GM12801 (cell line): ENCODE measurements around the gene ELAVL4.

ENCODE experiments used
- TF ChIP-seq, protein P1 (sequence below): IDR thresholded peaks from one replicate; pipeline ENCODE4 v1.5.1; 2011; ENCODE audit warnings: control low read depth; ENCODE audit not compliant: insufficient read length; ENCODE audit errors: extremely low read depth

ELAVL4 gene

DNA sequence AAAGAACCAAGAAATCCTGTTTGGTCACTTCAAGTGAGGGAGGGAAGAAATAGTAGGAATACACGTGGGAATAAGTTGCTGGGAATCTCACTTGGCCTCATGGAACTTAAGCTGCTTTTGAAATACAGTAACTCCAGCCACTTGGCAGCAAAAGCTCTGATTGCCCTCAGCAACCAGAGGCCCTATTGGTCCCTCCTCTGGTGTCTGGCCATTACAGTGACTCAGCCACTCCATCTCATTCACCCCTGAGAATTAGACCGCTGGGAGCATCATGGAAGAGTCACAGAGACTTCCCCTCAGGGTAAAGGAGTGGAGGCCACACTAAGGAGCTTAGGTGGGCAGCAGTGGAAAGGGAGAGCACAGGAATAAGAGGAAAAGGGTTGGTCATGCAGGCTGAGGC is 99.6 kb downstream of the ELAVL4 start:
- TF ChIP-seq, protein P1, sequence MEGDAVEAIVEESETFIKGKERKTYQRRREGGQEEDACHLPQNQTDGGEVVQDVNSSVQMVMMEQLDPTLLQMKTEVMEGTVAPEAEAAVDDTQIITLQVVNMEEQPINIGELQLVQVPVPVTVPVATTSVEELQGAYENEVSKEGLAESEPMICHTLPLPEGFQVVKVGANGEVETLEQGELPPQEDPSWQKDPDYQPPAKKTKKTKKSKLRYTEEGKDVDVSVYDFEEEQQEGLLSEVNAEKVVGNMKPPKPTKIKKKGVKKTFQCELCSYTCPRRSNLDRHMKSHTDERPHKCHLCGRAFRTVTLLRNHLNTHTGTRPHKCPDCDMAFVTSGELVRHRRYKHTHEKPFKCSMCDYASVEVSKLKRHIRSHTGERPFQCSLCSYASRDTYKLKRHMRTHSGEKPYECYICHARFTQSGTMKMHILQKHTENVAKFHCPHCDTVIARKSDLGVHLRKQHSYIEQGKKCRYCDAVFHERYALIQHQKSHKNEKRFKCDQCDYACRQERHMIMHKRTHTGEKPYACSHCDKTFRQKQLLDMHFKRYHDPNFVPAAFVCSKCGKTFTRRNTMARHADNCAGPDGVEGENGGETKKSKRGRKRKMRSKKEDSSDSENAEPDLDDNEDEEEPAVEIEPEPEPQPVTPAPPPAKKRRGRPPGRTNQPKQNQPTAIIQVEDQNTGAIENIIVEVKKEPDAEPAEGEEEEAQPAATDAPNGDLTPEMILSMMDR: no peak

DNA sequence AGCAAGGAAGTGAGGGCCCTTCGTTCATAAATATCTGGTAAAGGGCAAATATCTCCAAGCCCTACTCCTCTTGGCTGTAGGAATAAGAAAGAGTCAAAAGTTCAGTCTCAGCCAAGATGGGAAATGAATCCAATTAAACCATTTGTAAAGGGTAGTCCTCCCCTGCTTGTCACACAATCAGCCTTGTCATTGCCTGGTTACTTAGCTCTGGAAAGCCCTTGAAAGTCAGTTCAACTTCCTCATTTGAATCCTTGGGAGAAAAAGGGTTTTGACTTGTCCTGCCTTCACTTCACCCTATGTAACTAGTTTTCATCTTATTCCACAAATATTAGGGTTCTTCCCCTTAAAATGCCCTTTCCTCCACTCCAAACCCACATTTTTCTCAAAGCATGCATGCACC is 100.0 kb downstream of the ELAVL4 start:
- TF ChIP-seq, protein P1: no peak

DNA sequence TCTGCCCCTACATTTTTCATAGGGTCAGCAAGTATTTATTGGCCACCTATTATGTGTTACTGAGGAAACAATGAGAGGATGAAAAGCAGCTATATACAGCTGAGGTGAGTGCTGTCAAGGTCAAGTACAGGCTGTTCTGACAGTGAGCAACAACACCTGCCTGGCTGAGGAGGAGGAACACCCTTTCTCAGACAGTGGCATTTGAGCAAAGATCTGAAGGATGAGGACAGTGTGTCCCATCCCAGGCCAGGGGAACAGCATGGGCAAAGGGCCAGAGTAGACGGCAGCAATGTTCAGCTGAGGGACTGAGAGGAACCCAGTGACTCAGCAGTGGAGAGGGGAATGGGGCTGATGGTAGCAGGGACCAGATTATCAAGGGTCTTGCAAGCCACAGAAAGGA is 101.0 kb downstream of the ELAVL4 start:
- TF ChIP-seq, protein P1: no peak

DNA sequence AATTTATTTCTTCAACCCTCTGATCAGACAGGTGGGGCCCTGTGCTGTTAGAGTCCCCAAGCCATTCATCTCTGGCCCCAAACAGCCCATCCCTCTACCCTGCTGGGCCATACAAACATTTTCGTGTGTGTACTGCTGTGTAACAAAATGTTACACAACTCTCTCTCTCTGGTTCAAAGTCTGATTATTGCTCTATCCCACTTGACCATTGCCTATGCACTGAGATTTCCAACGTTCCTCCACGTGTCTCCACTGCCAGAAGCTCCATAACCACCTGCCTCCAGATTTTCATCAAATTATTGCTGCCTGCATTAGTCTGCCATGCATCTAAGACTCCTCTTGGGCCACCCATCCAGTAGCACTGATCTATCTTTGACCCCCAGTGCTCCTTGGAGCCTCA is 104.8 kb downstream of the ELAVL4 start:
- TF ChIP-seq, protein P1: no peak

DNA sequence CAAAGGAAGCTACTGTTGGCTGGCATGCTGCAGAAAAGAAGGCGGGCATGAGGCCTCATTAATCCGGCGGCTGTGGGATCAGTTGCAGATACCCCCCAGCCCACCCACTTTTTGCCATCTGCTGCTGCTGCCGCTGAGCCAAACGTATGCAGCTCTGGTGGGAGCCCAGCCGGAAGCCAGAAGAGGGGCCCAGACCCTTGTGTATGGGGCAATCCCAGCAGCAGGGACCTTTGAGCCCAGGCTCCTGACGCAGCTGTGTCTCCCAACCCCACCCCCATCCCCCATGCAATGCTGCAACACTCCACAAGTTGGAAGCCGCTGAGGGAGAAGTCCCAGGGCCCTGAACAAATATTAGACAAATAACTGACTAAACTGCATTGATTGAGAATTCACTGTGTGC is 106.0 kb downstream of the ELAVL4 start:
- TF ChIP-seq, protein P1: no peak

DNA sequence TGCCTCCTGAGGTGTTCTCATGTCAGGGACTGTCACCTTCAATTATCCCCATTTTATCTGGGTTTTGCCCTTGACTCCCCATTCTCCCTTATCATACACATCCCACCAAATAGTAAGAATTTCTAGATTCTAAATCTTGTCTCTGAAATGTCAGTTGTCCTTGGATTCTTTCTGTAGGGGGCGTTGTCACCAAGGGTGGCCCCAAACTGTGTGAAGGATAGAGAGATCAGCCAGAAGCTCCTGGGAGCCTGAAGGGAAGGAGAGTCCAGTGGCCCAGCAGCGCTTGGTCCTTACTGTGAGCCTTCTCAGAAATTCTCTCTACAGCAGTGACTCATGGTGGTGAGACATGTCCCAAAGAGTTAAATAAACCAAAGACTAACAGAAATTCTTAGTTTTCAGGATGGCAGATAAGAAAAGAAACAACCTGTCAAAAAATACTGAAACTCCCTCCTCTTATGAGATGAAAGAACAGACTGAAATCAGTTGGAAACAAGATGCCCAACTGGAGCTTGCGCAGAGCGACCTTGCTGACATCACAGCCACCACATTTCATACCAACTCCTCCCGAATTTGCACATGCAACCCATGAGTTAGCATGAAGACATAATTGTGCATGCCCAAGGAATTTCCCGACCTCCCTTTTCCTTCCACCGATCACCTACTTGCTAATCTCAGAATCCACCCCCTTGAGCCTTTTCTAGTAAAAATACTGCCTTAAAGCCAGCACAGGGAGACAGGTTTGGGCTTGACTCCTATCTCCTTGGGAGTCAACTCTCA is 109.8 kb downstream of the ELAVL4 start:
- TF ChIP-seq, protein P1: no peak

DNA sequence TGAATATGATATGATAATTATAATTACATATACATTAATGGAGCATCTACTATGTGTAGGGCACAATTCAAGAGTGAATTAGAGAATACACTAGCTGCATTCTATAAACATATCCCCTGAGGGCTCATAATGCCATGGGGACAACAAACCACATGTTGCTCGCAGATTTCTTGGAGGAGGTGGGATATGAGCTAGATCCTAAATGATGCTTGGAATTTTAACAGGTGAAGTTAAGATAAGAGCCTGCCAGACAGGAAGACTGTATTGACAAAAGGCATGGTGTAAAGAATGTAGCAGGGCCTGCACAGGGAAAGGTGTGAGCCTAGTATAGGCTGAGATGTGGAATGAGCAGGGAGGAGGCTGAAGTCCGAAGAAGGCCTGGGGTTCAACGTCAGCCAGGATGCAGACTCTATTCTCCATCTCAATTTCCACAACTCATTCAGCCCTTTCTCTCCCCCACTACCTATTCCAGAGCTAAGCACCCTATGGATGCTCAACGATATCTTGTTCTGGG is 120.2 kb downstream of the ELAVL4 start:
- TF ChIP-seq, protein P1: no peak
